Stimulated activated CD8-positive, alpha-beta memory T cell treated with anti-CD3 and anti-CD28 coated beads, Interleukin-15, amount 100 ng/mL, for 1 hour (primary cell): Measurements from ENCODE around the gene NCAM2.

Source experiments
- DNase-seq: peaks from one replicate; pipeline ENCODE4 v3.0.0-alpha.2; 2020; ENCODE audit warnings: low read depth

The NCAM2 gene

GRCh38 chr21:21216047-21216446 lies 217.8 kb downstream of the NCAM2 start:
- no peak for DNase-seq

DNA sequence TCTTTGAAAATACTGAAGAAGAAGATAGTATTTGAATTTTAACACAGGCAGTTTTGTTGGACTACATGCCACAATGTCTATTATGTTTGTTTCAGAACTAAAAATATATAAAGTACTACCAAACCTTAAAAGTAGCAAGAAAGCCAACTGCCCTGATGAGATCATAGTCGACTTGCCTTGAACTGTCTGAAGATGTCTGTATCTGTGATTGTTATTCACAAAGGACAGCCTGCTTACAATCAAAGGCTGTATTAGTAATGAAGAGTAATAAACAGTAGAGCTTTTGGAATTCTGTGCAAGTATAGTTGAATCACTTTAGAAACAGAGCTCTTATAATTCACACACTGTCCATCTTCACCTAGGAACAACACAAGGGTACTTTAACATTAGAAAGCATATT lies 228.3 kb downstream of the NCAM2 start:
- no peak for DNase-seq

DNA sequence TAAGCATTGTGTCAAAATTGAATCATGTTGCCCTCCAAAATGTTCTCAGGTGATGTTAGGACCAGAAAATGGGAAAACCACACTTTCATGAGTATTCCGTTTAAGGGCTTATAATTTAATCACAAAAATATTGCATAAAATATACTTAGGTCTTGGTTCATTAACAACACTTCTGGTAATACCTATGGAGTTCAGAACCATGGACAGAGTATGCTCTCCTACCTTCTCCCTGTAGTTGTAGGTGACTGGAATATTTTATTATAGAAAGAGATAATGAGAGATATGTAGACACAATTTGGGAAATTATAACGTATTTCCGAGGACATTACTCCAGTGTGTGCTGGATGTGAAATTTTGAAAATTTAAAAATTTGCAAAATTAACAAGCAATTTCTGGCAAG lies 232.5 kb downstream of the NCAM2 start:
- no peak for DNase-seq

- DNase-seq = no peak
Observed at GRCh38 chr21:21231913-21232312, 233.7 kb downstream of the NCAM2 start.

DNA sequence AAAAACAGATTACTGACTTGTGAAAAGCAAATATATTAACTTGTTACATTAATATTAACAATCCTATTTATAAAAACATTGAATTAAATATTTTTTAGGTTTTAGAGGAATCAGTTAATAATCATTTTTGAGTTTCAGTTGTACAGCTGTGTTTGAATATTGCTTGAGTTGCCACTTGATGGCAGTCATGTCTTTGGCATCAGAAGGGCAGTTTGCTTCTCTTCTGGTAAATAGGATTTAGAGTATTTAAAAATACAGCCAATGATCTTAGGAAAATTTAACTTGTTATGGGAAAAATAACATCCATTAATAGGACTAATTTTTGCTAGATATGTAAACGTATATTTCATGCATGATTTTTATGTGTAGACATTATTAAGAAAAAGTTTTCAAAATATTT lies 234.1 kb downstream of the NCAM2 start:
- DNase-seq = no peak

DNA sequence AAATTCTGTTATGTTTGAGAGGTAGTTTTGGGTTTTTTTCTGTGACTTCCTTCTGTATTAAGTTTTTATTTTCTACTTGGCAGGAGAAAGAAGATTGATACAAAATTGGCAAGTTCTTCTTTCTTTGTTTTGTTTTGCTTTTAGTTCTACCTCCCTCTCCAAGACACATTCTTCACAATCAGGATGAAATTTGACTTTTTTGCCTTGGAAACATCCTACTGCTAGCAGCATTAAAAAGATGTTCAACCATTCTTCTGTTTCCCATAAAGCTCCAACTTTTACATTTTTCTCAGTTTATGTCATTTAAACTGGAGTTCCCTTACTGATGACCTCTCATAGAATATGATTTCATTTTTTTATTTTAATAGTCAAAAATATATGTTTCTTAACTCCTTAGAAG lies 234.8 kb downstream of the NCAM2 start:
- no peak for DNase-seq

DNA sequence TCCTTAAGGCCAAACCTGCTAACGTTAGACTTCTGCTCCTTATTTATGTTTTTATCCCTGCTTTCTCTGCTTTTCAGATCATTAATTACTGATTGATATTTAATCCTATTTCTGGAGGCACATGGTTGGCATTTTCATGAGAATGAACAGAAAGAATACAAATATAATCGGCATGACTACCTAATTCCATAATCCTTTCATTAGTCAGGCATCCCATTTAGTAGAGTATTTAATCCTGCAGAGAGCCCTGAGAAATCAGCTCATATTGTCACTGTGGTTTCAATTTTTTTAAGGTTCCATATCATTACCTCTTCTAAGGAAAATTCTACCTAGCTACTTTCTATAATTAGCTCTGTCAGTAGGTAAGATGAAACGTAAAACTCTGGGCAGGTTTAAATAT lies 238.8 kb downstream of the NCAM2 start:
- no peak for DNase-seq

- no peak for DNase-seq
Observed at GRCh38 chr21:21238629-21239400, 240.6 kb downstream of the NCAM2 start.

GRCh38 chr21:21241391-21241790 lies 243.2 kb downstream of the NCAM2 start:
- DNase-seq = no peak

DNA sequence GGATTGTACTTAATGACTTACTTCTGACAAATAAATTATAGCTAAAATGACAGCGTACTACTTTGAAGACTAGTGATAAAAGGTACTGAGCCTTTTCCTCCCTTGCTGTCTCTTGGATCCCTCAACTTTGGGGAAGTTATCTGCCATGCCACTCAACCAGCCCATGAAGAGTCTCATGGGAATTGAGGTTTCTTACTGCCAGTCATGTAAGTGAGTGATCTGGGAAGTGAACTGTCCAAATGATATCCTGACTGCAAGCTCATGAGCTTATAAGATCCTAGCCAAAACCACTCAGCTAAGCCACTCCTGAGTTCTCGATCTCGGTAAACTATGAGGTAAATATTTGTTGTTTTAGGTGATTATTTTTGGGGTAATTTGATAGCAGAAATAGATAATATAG lies 247.8 kb downstream of the NCAM2 start:
- DNase-seq = no peak

DNA sequence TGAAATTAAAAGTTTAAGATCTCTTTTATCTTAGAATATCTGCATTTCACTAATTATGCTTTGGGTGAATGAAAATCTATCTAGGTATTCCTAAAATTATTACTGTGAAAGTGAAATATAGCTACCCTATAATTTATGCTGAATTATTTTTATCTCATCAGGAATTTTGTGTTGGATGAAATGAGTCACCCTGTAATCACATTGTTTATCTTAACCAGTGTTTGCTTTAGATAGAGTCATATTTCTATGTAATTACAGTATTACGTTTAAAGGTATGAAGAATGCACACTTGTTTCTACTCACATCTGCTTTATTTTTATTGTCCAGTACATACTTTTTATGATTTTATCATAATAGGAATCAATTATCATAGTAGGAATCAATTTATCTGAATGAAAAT lies 249.2 kb downstream of the NCAM2 start:
- DNase-seq = no peak

- no peak for DNase-seq
Observed at GRCh38 chr21:21262048-21262447, 263.8 kb downstream of the NCAM2 start.

GRCh38 chr21:21268061-21268471 lies 269.9 kb downstream of the NCAM2 start:
- DNase-seq = no peak

DNA sequence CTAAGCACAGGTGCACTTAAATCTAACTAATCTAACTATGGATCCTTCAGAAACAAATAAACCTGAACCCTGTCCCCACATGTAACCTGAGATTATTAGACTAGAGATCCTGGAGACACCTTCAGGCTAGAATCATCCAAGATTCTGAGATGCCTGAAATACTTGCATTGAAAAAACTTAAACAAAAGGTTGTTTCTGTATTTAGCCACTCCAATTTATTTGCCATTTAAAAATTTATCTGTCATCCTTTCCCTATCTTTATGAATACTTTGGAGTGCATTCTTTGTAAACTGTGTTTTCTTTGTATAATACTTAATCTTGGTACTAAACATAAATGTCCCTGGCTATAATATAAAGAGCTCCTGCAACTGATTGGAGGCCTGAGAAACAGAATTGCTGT lies 270.7 kb downstream of the NCAM2 start:
- DNase-seq = no peak

- DNase-seq = no peak
Observed at GRCh38 chr21:21279193-21279901, 281.1 kb downstream of the NCAM2 start.

DNA sequence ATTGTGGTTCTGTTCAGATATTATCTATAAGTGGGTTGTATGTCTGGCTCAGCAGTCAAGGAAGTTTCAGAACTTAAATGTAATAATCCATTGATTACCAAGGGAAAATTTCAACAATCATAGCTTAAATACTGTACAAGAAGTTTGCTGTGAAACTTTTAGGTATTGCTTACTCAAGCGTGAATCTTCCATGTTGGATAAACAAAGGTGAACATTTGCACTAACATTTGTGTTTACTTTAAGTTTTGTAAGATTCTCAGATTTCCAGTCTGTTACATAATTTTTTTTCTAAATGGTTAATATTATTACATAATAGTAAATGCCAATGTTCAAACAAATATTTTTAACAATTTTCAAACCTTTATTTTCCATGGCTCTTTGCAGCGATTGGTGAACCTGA lies 285.6 kb downstream of the NCAM2 start:
- no peak for DNase-seq

DNA sequence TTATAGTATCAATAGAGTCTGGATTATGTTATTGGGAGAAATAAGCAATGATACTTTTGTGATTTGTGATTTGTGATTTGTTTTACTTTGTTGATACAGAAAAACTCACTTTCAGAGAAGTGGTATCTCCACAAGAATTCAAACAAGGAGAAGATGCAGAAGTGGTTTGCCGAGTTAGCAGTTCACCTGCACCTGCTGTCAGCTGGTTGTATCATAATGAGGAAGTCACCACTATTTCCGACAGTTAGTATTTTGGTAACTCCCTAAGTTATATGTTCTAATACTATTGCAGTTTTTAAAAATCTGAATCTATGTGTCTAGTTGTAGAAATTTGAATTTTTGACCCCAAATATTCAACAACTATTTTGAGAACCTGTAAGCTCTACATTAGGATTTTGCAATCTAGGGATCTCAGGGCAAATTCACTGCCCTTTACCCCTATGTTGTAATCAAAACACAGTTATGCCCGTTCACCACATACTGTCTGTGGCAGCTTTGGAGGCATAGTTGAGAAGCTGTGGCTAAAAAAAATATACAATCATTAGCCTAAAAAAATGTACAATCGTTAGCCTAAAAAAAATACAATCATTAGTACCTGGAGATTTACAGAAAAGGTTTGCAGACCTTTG lies 288.1 kb downstream of the NCAM2 start:
- DNase-seq = no peak

DNA sequence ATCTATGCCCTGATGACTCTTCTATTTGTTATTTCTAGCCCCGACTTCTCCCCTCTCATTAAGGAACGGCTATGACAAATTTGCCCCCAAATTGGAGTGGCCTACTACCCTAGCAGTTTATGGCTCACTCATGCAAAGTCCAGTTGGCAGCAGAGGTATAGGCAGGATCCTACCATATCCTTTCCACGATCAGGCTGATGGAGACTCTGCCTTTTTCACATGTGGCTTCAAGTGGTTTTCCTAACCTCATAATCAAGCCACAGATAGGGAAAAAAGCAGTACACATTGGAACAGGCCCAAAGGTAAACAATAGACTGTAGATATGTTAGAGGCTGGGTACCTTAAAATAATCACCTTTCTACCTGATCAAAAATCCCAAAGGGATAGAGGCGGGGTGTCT lies 292.5 kb downstream of the NCAM2 start:
- DNase-seq = no peak

GRCh38 chr21:21291883-21292569 lies 293.8 kb downstream of the NCAM2 start:
- no peak for DNase-seq

DNA sequence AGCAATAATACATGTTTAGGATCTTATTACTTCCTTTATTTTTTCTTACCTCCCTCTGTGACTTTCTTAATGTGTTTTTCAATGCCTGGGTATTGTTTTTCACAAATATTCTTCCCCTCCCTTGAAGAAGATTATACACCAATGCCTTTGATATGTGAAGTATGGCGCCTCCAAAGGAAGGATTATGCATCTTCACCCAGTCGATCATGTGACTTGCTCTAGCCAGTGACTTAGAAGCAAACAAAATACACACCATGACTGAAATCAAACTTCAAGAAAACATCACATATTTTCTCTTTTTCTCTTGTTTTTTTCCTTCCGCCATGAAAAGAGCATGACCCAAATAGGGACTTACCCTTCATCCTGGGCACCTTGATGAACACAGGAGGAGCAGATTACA lies 297.1 kb downstream of the NCAM2 start:
- DNase-seq = no peak

DNA sequence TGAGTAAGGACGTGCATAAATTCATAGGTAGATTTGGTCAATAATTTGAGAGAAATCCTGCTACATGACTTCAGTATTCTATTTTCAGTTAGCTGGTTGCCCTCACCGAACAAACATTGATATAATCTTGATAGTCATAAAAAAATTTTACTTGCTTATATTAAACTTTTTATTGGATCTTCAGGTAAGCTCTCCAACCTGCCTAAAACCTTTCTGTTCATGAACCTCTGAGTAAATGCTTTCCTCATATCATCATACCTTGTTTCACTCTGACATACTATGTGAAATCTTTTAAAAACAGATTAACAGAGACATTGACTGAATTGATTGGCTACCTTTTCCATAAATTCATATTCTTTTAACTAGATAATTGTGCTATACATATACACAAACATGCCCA lies 299.0 kb downstream of the NCAM2 start:
- DNase-seq = no peak

DNA sequence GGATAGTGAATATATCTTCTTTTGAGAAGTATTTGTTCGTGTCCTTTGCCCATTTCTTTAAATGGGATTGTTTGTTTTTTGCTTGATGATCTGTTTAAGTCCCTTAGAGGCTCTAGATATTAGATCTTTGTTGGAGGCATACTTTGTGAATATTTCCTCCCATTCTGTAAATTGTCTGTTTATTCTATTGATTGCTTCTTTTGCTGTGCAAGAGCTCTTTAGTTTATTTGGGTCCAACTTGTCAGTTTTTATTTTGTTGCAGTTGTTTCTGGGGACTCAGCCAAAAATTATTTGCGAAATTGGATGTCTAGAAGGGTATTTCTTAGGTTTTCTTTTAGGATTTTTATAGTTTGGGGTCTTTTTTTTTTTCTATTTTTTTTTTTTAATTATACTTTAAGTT lies 302.8 kb downstream of the NCAM2 start:
- DNase-seq = no peak

GRCh38 chr21:21309510-21309909 lies 311.3 kb downstream of the NCAM2 start:
- DNase-seq = no peak
